Bronchial epithelial cell (primary cell): ENCODE measurements around the gene RTL5. TPM values are rescaled to one million over a fixed set of nuclear protein-coding genes. Genes with fewer than 3 reads are reported as not detected.
"Not testable (repeated sequence)": the region's sequence is repeated elsewhere in the genome, so short reads cannot be mapped to it uniquely, and the experiment has no call there.

Source experiments
- DNase-seq: peaks from one replicate; pipeline ENCODE4 v3.0.0-alpha.2; 2010; ENCODE audit warnings: low read depth
- FAIRE-seq: peaks from 2 replicates; lab custom pipeline; 2011; peaks lifted over from hg19 to GRCh38; lab: Jason Lieb, UNC
- H3K27me3 ChIP-seq: 2 replicates; pipeline ENCODE4 v1.5.1; 2011; ENCODE audit warnings: low read length; ENCODE audit not compliant: control insufficient read depth, insufficient read depth
- H3K36me3 ChIP-seq: 2 replicates; pipeline ENCODE4 v1.5.1; 2011; ENCODE audit warnings: low read length; ENCODE audit not compliant: control insufficient read depth, insufficient read depth
- H3K4me3 ChIP-seq: 2 replicates; pipeline ENCODE4 v1.5.1; 2011; ENCODE audit warnings: mild to moderate bottlenecking, low read depth, low read length, control low read depth
- CTCF ChIP-seq: IDR thresholded peaks from 2 replicates; pipeline ENCODE4 v1.5.1; 2011; ENCODE audit warnings: mild to moderate bottlenecking, moderate library complexity, low read length, control low read depth, inconsistent platforms; ENCODE audit not compliant: insufficient read depth, severe bottlenecking
- total RNA-seq: library from RNA; depleted of rRNA; stranded (reverse); fragments of >200 nt; gene quantifications from 2 replicates; pipeline ENCODE4 v1.2.1, GENCODE V29; 2014

The RTL5 gene
- not detected in 2 replicates for total RNA-seq

GRCh38 chrX:72131317-72132294 is at the start of gene RTL5:
Gene RTL5, minus strand, starts transcription at chrX:72131915.
- H3K27me3 ChIP-seq = peaks cover 14% of the 10 kb centered on the region
- DNase-seq = peak; percentile 35
- no peak for TF ChIP-seq CTCF
- no peak for FAIRE-seq
- no peaks in the 10 kb centered on the region for H3K36me3 ChIP-seq
- peak within 1 kb of the TSS; percentile 20 for H3K4me3 ChIP-seq

GRCh38 chrX:72180539-72180938 is 48.8 kb upstream of the RTL5 start:
- Histone ChIP-seq H3K27me3 (no peaks in the 10 kb centered on the region), H3K36me3 (no peaks in the 10 kb centered on the region), H3K4me3 (no peak overlapping the region)
- FAIRE-seq = no peak
- no peak for DNase-seq
- TF ChIP-seq CTCF = no peak

GRCh38 chrX:72176981-72177380 is 45.3 kb upstream of the RTL5 start:
- FAIRE-seq = no peak

GRCh38 chrX:72176289-72176688 is 44.6 kb upstream of the RTL5 start:
- not testable (repeated sequence) for H3K36me3 ChIP-seq, H3K27me3 ChIP-seq, FAIRE-seq, DNase-seq, H3K4me3 ChIP-seq

More at GRCh38 chrX:72176981-72177380, 45.3 kb upstream of the RTL5 start:
- Histone ChIP-seq H3K27me3 (no peaks in the 10 kb centered on the region), H3K36me3 (no peaks in the 10 kb centered on the region), H3K4me3 (no peak overlapping the region)
- DNase-seq = no peak
- no peak for TF ChIP-seq CTCF

- peak; percentile 9 for DNase-seq
- Histone ChIP-seq H3K4me3 (no peak overlapping the region), H3K27me3 (no peaks in the 10 kb centered on the region), H3K36me3 (no peaks in the 10 kb centered on the region)
- no peak for FAIRE-seq
- no peak for TF ChIP-seq CTCF
These were observed 37.5 kb upstream of the RTL5 start for GRCh38 chrX:72169008-72169728.

- Histone ChIP-seq H3K4me3 (no peak overlapping the region), H3K27me3 (no peaks in the 10 kb centered on the region), H3K36me3 (no peaks in the 10 kb centered on the region)
- TF ChIP-seq CTCF = no peak
- no peak for FAIRE-seq
- DNase-seq = no peak
These were observed 33.8 kb upstream of the RTL5 start for GRCh38 chrX:72165551-72165950.
